ENCODE results near the gene CFAP74. TPM values are rescaled to one million over a fixed set of nuclear protein-coding genes. Genes with fewer than 3 reads are reported as not detected.
A peak's percentile ranks its signal among the peaks of the same experiment; 100 is the strongest.

The CFAP74 gene
- total and polyA plus RNA-seq, 2 of the 13 experiments (the other 11 are each of a cell fraction or from before 2014, with no cell fraction given) = 0.27 to 0.62 TPM

DNA sequence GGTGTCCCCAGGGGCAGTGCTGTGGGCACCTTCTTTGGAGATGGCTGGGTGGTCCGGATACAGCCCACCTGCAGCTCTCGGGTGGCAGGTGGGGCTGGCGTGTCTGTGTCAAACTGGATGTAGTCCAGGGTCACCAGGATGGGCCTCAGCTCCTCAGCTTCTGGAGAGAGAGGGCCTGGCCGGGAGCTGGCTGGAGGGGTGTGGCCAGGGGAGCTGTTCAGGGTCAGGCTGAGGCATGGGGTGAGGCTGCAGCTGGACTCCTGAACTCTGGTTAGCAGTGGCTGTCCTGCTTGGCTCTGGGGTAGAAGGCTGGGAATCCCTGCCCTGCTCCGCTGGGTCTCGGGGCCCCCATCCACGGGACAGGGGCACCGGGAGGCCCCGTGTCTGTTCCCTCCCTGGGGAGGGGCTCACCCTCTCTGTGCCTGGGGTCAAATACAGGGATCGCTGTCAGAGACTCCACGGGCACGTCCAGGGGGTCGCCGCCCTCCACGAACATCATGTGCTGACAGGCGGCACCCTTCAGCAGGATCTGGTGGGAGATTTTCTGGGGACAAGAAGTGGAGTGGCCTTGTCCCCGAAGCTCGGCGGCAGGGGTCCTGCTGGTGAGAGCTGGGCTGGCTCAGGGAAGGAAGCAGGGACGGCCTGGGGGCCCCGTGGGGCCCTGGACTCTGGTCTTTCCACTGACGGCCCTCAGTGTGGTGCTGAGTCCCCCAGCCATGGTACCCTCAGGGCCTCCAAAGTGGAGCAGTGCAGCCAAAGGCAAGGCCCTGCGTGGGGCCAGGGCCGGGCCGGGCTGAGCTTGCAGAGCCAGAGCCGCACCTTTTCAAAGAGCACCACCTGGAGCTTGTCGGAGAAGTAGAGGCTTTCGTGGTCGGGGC is 80.4 kb downstream of the CFAP74 start (continued):
- TF ChIP-seq SOX13 (IDR thresholded peaks at IDR 0.05) = 0 out of 2 replicates have a peak, but pooled peaks have one; percentile 16
- TF ChIP-seq SOX13 (CRISPR knock-in tag; conservative IDR thresholded peaks at IDR 0.05 in 1 of 2, IDR thresholded peaks at IDR 0.05 in 1 of 2) = peak in 1 of 2 experiments; percentile 50; a peak in 1 of 4 replicates
- TF ChIP-seq, protein P1, sequence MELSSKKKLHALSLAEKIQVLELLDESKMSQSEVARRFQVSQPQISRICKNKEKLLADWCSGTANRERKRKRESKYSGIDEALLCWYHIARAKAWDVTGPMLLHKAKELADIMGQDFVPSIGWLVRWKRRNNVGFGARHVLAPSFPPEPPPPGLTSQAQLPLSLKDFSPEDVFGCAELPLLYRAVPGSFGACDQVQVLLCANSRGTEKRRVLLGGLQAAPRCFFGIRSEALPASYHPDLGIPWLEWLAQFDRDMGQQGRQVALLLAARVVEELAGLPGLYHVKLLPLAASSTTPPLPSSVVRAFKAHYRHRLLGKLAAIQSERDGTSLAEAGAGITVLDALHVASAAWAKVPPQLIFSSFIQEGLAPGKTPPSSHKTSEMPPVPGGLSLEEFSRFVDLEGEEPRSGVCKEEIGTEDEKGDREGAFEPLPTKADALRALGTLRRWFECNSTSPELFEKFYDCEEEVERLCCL (CRISPR knock-in tag; IDR thresholded peaks at IDR 0.05; ENCODE audit: borderline replicate concordance) = no peak
- no peak for TF ChIP-seq EED (CRISPR knock-in tag; IDR thresholded peaks at IDR 0.05)
- no peak for TF ChIP-seq ZNF33A (CRISPR knock-in tag; IDR thresholded peaks at IDR 0.05; ENCODE audit: borderline replicate concordance)
- TF ChIP-seq, protein P2, sequence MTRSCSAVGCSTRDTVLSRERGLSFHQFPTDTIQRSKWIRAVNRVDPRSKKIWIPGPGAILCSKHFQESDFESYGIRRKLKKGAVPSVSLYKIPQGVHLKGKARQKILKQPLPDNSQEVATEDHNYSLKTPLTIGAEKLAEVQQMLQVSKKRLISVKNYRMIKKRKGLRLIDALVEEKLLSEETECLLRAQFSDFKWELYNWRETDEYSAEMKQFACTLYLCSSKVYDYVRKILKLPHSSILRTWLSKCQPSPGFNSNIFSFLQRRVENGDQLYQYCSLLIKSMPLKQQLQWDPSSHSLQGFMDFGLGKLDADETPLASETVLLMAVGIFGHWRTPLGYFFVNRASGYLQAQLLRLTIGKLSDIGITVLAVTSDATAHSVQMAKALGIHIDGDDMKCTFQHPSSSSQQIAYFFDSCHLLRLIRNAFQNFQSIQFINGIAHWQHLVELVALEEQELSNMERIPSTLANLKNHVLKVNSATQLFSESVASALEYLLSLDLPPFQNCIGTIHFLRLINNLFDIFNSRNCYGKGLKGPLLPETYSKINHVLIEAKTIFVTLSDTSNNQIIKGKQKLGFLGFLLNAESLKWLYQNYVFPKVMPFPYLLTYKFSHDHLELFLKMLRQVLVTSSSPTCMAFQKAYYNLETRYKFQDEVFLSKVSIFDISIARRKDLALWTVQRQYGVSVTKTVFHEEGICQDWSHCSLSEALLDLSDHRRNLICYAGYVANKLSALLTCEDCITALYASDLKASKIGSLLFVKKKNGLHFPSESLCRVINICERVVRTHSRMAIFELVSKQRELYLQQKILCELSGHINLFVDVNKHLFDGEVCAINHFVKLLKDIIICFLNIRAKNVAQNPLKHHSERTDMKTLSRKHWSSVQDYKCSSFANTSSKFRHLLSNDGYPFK (CRISPR knock-in tag; IDR thresholded peaks at IDR 0.05; ENCODE audit: borderline replicate concordance) = peak; percentile 49; the same call in 1 of the 2 replicates
- no peak for TF ChIP-seq BRCA1 (CRISPR knock-in tag; IDR thresholded peaks at IDR 0.05)
- no peak for TF ChIP-seq MATR3 (CRISPR knock-in tag; IDR thresholded peaks at IDR 0.05)
- no peak for TF ChIP-seq KDM1A (CRISPR knock-in tag; IDR thresholded peaks at IDR 0.05)
- TF ChIP-seq DR1 (CRISPR knock-in tag; IDR thresholded peaks at IDR 0.05) = no peak; the same call in 1 of the 2 replicates
- TF ChIP-seq SALL1 (CRISPR knock-in tag; IDR thresholded peaks at IDR 0.05) = peak; percentile 71
- no peak for TF ChIP-seq FOXO1 (CRISPR knock-in tag; IDR thresholded peaks at IDR 0.05)
- peak; percentile 50; the same call in 1 of the 2 replicates for TF ChIP-seq ZNF232 (CRISPR knock-in tag; IDR thresholded peaks at IDR 0.05; ENCODE audit: borderline replicate concordance)
- no peak for TF ChIP-seq ATF4 (CRISPR knock-in tag; IDR thresholded peaks at IDR 0.05)
- no peak for TF ChIP-seq ZNF878 (CRISPR knock-in tag; IDR thresholded peaks at IDR 0.05)
- TF ChIP-seq ZSCAN25 (CRISPR knock-in tag; IDR thresholded peaks at IDR 0.05) = peak; percentile 92
- no peak for TF ChIP-seq EP300 (IDR thresholded peaks at IDR 0.05; ENCODE audit: low read depth in 2 of 2, low read length in 2 of 2)
- TF ChIP-seq EP300 (CRISPR knock-in tag; IDR thresholded peaks at IDR 0.05; ENCODE audit: borderline replicate concordance) = no peak
- no peak for TF ChIP-seq KDM5A (IDR thresholded peaks at IDR 0.05; ENCODE audit: borderline replicate concordance, low read length)
- TF ChIP-seq ZNF282 (IDR thresholded peaks at IDR 0.05; ENCODE audit: partially characterized antibody) = no peak
- TF ChIP-seq HES4 (CRISPR knock-in tag; IDR thresholded peaks at IDR 0.05; ENCODE audit: borderline replicate concordance) = no peak
- TF ChIP-seq JUNB (CRISPR knock-in tag; IDR thresholded peaks at IDR 0.05; ENCODE audit: borderline replicate concordance) = no peak
- TF ChIP-seq, protein P3, sequence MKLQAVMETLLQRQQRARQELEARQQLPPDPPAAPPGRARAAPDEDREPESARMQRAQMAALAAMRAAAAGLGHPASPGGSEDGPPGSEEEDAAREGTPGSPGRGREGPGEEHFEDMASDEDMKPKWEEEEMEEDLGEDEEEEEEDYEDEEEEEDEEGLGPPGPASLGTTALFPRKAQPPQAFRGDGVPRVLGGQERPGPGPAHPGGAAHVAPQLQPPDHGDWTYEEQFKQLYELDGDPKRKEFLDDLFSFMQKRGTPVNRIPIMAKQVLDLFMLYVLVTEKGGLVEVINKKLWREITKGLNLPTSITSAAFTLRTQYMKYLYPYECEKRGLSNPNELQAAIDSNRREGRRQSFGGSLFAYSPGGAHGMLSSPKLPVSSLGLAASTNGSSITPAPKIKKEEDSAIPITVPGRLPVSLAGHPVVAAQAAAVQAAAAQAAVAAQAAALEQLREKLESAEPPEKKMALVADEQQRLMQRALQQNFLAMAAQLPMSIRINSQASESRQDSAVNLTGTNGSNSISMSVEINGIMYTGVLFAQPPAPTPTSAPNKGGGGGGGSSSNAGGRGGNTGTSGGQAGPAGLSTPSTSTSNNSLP (IDR thresholded peaks at IDR 0.05; ENCODE audit: low read depth, low read length) = no peak

All from HepG2 (cell line).